MCF 10A (cell line): Measurements from ENCODE around the gene PER2. TPM values are rescaled to one million over a fixed set of nuclear protein-coding genes. Genes with fewer than 3 reads are reported as not detected.
"Not testable (repeated sequence)": the region's sequence is repeated elsewhere in the genome, so short reads cannot be mapped to it uniquely, and the experiment has no call there.

Experiments
- BruUV-seq: library from RNA; stranded (reverse); fragments of 400-500 nt; replicated peaks from 2 replicates; lab custom pipeline; 2021; lab: Mats Ljungman, UMichigan
- CTCF ChIA-PET: fragments of 300-600 bp; sonication (Branson Sonifier 250); formaldehyde crosslinking; extraction: SDS; loops from one replicate; lab custom pipeline; 2021; ENCODE audit warnings: antibody characterized with exemption, inconsistent platforms; lab: Yijun Ruan, JAX
- POLR2A ChIA-PET: fragments of 300-600, 350-650 bp; sonication (Branson Sonifier 250); formaldehyde crosslinking; extraction: SDS; loops from one replicate; lab custom pipeline; 2020; ENCODE audit warnings: antibody characterized with exemption, inconsistent platforms; lab: Yijun Ruan, JAX
- DNase-seq: peaks from one replicate; pipeline ENCODE4 v3.0.0-alpha.2; 2018; ENCODE audit not compliant: unreplicated experiment
- H3K27ac Mint-ChIP-seq: one replicate; pipeline ENCODE4 v1.8.0; 2022; ENCODE audit warnings: mild to moderate bottlenecking, low read depth, mixed read lengths; ENCODE audit not compliant: unreplicated experiment
- H3K27me3 Mint-ChIP-seq: one replicate; pipeline ENCODE4 v1.8.0; 2022; ENCODE audit warnings: mixed read lengths; ENCODE audit not compliant: insufficient read depth, unreplicated experiment
- H3K36me3 Mint-ChIP-seq: one replicate; pipeline ENCODE4 v1.8.0; 2022; ENCODE audit warnings: mild to moderate bottlenecking, moderate library complexity, mixed read lengths; ENCODE audit not compliant: insufficient read depth, unreplicated experiment
- H3K4me1 Mint-ChIP-seq: one replicate; pipeline ENCODE4 v1.8.0; 2022; ENCODE audit warnings: mixed read lengths; ENCODE audit not compliant: insufficient read depth, unreplicated experiment
- H3K4me3 Mint-ChIP-seq: one replicate; pipeline ENCODE4 v1.8.0; 2022; ENCODE audit warnings: mild to moderate bottlenecking, moderate library complexity, mixed read lengths; ENCODE audit not compliant: unreplicated experiment
- H3K9me3 Mint-ChIP-seq: one replicate; pipeline ENCODE4 v1.8.0; 2022; ENCODE audit warnings: mixed read lengths; ENCODE audit not compliant: unreplicated experiment
- CTCF ChIP-seq: fragments of 200-600 bp; IDR thresholded peaks from one replicate; pipeline ENCODE4 v1.8.0; 2022; ENCODE audit warnings: antibody characterized with exemption, mild to moderate bottlenecking; ENCODE audit not compliant: unreplicated experiment
- intact Hi-C: fragments of 100-400 bp; cut with micrococcal nuclease; formaldehyde crosslinking; loops from 2 replicates; pipeline ENCODE4 v1.14.1; 2022
- total RNA-seq: library from RNA; stranded (reverse); gene quantifications from 2 replicates; pipeline ENCODE4 v1.2.3, GENCODE V29; 2022

Gene PER2
- total RNA-seq, 1 experiment from 2014 or later: 8.9 TPM

DNA sequence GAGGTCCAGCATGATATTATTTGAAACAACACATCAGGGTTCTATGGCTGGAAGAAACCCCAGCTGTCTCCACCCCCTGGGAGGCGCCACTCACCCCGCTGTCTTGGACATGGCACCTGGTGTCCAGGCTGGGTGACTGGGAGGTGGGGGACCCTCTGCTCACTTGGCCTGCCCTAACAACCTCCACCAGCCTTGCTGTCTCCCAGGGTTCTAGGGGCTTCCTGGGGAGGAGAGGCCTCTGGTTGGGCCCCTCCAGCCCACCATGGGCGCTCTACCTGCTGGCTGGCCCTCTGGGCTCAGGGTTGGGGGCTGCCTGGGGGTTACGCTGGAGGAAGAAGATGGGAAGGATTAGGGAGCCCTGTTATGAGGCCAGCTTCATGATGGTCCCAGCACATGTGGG lies 16.3 kb downstream of the PER2 start:
- BruUV-seq: no TSS peak
- intact Hi-C loops: no loop called here
- Mint-ChIP-seq H3K4me1 (peaks cover 7% of the 10 kb centered on the region), H3K4me3 (no peak overlapping the region), H3K27me3 (no peaks in the 10 kb centered on the region), H3K36me3 (peaks cover 86% of the 10 kb centered on the region), H3K9me3 (no peaks in the 10 kb centered on the region), H3K27ac (no peak overlapping the region)
- POLR2A ChIA-PET: no interaction called here
- CTCF ChIA-PET: interaction anchor here (0.9 to 1.6 kb wide), 4 partner anchors 8 to 414 kb away, joined by 3 to 7 read pairs (median 4); no protein-coding TSS in a partner anchor
- TF ChIP-seq CTCF: no peak
- DNase-seq: no peak

DNA sequence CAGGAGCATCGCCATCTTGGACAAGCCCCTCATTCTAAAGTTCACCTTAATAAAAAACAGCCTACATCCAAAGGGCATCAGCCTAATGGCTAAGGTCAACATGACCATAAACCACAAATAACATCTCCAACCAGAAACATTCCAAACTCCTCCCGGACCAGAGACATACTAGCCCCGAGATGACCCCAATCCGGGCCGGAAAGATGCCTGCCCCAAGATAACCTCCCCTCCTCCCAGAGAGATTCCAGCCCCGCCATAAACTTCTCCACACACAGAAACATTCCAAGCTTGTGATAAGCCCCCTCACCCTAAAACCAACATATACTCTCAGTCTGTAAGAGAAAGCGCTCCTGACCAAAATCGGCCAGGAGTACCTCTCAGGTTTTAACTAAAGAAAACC lies 16.7 kb downstream of the PER2 start:
- DNase-seq, H3K4me3 Mint-ChIP-seq, BruUV-seq, H3K27ac Mint-ChIP-seq, H3K27me3 Mint-ChIP-seq, intact Hi-C loops, POLR2A ChIA-PET, H3K9me3 Mint-ChIP-seq: not testable (repeated sequence)
- H3K36me3 Mint-ChIP-seq: peaks cover 86% of the 10 kb centered on the region
- CTCF ChIA-PET: interaction anchor here (0.9 to 1.4 kb wide), 3 partner anchors 8 to 413 kb away, joined by 3 to 4 read pairs (median 3); no protein-coding TSS in a partner anchor
- H3K4me1 Mint-ChIP-seq: peaks cover 10% of the 10 kb centered on the region

- H3K27me3 Mint-ChIP-seq: no peaks in the 10 kb centered on the region
Measured at GRCh38 chr2:238271061-238271554, 17.3 kb downstream of the PER2 start.

GRCh38 chr2:238270606-238271005 lies 17.8 kb downstream of the PER2 start:
- no peaks in the 10 kb centered on the region for H3K9me3 Mint-ChIP-seq
- BruUV-seq: no TSS peak
- peaks cover 10% of the 10 kb centered on the region for H3K4me1 Mint-ChIP-seq
- intact Hi-C loops: no loop called here
- no peak for TF ChIP-seq CTCF
- no peak for DNase-seq
- H3K27ac Mint-ChIP-seq: no peak overlapping the region
- CTCF ChIA-PET: interaction anchor here (0.6 kb wide), 1 partner anchor 514 kb away, joined by 3 read pairs; no protein-coding TSS in a partner anchor
- POLR2A ChIA-PET: interaction anchor here (0.7 kb wide), 1 partner anchor 577 kb away, joined by 3 read pairs; the partner anchor contains the start of gene TWIST2
- no peaks in the 10 kb centered on the region for H3K27me3 Mint-ChIP-seq
- H3K4me3 Mint-ChIP-seq: no peak overlapping the region
- H3K36me3 Mint-ChIP-seq: peaks cover 84% of the 10 kb centered on the region

More at GRCh38 chr2:238271061-238271554, 17.3 kb downstream of the PER2 start:
- Mint-ChIP-seq H3K36me3 (peaks cover 86% of the 10 kb centered on the region), H3K4me3 (no peak overlapping the region), H3K4me1 (peaks cover 10% of the 10 kb centered on the region), H3K27ac (no peak overlapping the region), H3K9me3 (no peaks in the 10 kb centered on the region)
- TF ChIP-seq CTCF: no peak
- BruUV-seq: no TSS peak
- ChIA-PET CTCF (interaction anchor here (0.6 kb wide), 1 partner anchor 514 kb away, joined by 3 read pairs; no protein-coding TSS in a partner anchor), POLR2A (no interaction called here)
- intact Hi-C loops: no loop called here
- no peak for DNase-seq
